Activated CD8-positive, alpha-beta memory T cell treated with anti-CD3 and anti-CD28 coated beads for 48 hours (primary cell): ENCODE measurements around the gene NSMCE1.

Source experiments
- DNase-seq, 3 experiments: peaks; one replicate each; pipeline ENCODE4 v3.0.0-alpha.2; 2020; ENCODE audit warnings: low read depth in 2 of 3, low spot score in 2 of 3

Gene NSMCE1, protein sequence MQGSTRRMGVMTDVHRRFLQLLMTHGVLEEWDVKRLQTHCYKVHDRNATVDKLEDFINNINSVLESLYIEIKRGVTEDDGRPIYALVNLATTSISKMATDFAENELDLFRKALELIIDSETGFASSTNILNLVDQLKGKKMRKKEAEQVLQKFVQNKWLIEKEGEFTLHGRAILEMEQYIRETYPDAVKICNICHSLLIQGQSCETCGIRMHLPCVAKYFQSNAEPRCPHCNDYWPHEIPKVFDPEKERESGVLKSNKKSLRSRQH

GRCh38 chr16:27268376-27269299, at the start of gene NSMCE1:
Gene NSMCE1 (minus strand): TSS chr16:27268772. CDS start chr16:27257570, 11,202 bp downstream.
- DNase-seq, result peak; percentile 87 to 95 (median 91)

- no peak for DNase-seq
Measured at GRCh38 chr16:27317738-27318391, 49.3 kb upstream of the NSMCE1 start.

DNA sequence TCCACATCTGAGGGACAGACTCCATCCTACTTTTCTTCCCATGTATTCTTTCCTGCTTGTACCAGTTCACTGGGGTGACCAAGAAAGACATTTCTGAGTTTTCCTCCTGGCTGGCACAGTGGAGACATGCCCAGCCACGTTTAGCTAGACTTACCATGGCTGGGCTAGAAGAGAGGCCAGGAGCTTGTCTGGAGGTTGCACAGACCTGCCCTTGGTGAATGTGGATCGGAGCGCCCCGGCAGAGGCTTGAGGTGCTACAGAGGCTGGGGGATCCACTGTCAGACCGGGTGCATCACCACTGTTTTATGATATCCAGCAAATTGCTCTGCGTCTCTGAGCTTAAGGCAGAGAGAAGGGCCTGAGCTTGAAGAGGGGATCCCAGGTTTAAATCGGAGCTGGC, 48.7 kb upstream of the NSMCE1 start:
- DNase-seq, result no peak

GRCh38 chr16:27316038-27316680, 47.6 kb upstream of the NSMCE1 start:
- DNase-seq, result no peak

GRCh38 chr16:27315333-27316037, 46.9 kb upstream of the NSMCE1 start:
- peak in 1 of 3 experiments; percentile 45 for DNase-seq

DNA sequence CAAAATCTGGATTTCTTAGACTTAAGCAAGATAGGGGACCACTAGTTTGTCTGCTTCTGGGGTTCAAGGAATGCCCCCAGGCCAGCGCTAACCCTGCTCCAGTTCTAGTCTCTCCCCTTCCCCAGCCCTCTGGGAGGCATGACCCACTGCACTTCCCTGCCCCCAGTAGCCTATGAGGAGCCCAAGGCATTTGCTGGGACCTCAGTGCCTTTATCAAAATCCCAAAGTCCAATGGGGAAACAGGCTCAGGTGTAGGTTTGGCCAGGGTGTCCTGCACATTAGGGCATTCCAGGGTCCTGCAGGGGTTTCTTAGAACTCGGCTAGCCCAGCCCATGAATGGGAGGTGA, 46.4 kb upstream of the NSMCE1 start:
- no peak for DNase-seq

GRCh38 chr16:27314161-27314723, 45.7 kb upstream of the NSMCE1 start:
- peak; percentile 41 to 52 (median 51) for DNase-seq

- peak; percentile 55 to 86 (median 70) for DNase-seq
Measured at GRCh38 chr16:27313422-27314160, 45.0 kb upstream of the NSMCE1 start, which contains the start of gene IL4R. Gene IL4R (plus strand): TSS chr16:27313974. CDS start chr16:27340204, 26,230 bp downstream.

DNA sequence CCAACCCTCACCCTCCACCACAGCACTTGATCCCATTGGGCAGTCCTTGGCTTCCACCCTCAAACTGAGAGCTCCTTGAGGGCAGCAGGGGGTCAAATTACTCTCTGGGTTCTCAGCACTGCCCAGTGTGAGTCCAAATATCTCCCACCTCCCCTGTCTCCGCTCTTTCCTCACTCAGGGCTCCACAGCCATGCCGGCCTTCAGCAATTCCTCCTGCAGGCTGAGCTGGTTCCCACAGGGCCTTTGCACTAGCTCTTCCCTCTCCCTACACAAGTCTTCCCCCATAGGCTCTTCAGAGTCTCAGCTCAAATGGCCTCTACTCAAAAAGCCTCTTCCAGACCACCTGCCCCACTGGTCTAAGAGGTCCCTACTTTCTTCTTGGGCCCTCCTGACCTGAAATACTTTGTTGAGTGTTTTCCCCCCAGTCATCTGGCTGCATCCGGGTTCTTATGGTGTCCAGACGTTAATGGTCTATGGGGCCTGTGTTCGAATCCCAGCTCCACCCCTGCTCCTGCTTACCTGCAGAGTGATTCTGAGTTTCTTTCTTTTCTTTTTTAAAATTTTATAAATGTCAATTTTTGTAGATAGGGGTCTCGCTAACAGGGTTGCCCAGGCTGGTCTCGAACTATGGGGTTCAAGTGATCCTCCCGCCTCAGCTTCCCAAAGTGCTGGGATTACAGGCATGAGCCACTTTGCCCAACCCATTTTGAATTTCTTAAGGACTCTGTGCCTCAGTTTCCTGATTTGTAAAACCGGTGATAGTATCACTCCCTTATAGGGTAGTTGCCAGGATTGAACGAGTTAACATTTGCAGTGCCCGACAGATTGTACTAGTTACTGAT, 44.2 kb upstream of the NSMCE1 start:
- no peak for DNase-seq

DNA sequence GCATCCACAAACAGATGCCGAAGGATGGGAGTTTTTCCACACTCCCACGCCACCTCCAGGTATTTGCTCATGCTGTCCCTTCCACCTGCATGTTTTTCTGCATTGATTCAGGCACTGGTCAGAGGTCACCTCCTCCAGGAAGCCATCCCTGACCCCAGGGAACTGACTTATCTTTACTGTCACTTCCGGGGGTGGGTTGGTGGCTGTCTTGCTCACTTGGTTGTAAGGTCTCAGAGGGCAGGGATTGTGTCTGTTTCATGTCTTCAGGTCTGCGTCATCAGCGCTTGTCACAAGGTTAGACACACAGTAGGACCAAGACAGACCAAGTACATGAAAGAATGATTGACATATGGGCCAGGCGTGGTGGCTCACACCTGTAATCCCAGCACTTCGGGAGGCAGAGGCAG, 43.3 kb upstream of the NSMCE1 start:
- DNase-seq, result no peak

DNA sequence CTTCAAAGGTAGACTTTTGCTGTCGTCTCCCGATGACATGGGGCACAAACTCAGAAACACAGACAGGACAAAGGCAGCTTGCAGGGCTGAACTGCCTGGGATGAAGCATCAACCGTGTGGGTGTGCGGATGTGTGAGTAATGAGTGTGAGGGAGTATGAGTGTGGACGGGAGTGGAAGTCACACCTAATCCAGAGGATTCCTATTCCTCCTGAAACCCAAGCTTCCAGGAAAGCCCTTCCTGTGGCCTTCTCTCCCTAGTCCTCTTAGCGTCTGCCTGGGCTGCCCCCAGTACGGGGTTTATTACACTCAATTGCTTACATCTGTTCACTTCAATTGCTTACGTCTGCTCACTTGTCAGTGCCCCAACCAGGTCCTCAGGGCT, 42.9 kb upstream of the NSMCE1 start:
- DNase-seq, result no peak

DNA sequence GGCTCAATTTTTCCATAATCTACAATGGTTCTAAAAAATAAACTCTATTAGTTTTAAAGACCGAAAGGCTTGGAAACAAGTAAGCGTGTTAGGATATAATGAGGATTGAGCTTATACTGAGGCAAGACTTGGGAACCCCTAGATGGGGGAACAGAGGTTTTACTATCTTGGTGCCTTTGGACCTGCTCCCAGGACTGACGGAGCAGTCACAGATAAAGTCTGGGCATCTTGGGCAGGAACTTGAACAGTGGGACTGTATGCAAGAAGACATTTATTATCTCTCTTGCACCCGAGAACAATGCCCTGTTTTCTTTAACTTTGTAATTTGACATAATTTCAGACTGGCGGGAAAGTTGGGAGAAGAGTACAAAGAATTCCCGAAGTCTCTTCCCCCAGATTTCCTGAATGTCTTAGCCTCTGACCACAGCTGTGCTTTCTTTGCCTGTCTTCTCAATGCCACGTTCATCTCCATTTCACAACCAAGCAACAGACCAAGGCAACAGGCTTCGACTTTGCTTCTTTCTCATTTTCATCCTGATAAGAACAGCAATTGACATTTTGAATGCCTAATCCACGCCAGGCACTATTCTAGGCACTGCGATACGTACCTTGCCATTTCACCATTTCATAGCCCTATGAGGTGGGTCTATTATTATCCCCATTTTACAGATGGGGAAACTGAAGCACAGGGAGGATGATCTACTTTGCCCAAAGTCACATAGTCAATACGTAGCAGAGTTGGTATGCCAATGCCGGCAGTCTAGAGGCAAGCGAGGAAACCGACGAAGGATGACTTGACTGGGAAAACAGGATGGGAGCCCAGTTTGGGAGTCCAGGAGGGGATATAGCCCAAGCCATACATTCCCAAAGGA, 42.2 kb upstream of the NSMCE1 start:
- DNase-seq, result no peak

DNA sequence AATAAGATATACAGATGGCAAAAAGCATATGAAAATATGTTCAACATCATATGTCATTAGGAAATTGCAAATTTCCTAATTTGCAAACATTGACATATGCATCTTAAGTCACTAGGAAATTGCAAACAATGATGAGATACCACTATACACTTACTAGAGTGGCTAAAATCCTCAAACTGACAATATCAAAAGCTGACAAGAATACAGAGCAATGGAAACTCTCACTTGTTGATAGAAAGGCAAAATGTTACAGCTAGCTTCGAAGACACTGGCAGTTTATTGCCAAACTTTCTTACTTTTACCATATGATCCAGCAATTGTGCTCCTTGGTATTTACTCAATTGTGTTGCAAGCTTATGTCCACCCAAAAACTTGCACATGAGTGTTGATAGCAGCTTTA, 40.2 kb upstream of the NSMCE1 start:
- no peak for DNase-seq

DNA sequence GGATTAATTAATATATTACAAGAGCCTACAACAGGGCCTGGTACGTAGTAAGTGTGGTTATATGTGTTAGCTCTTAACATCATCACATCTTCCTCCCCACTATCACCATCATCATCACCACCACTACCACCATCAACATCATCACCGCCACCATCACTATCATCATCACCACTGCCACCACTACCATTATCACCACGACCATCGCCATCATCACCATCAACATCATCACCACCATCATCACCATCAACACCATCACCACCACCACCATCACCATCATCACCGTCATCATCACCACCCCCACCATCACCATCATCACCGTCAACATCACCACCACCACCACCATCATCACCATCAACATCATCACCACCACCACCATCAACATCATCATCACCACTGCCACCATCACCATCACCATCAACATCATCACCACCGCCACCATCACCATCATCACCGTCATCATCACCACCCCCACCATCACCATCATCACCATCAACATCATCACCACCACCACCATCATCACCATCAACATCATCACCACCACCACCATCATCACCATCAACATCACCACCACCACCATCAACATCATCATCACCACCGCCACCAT, 37.4 kb upstream of the NSMCE1 start:
- DNase-seq, result no peak

- no peak for DNase-seq
Measured at GRCh38 chr16:27304881-27305745, 36.5 kb upstream of the NSMCE1 start.

DNA sequence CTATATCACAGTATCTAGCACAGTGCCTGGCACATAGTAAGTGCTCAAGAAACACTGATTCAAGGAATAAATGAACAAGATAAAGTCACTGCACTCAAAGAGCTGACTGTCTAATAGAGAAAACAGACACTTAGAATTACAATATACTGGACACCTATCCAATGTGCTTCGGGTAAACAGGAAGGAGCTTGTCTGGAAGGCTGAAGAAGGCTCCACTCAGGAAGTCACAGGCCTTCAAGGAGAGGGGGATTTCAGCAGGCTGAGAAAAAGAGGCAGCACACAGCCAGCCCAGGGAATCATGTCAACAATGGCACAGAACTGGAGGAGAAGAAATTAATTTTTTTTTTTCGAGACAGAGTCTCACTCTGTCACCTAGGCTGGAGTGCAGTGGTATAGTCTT, 35.5 kb upstream of the NSMCE1 start:
- DNase-seq, result no peak
